Measurements from ENCODE around the gene COL4A3. TPM values are rescaled to one million over a fixed set of nuclear protein-coding genes. Genes with fewer than 3 reads are reported as not detected.

The COL4A3 gene
- total RNA-seq, 1 experiment from 2014 or later = 0.12 TPM

DNA sequence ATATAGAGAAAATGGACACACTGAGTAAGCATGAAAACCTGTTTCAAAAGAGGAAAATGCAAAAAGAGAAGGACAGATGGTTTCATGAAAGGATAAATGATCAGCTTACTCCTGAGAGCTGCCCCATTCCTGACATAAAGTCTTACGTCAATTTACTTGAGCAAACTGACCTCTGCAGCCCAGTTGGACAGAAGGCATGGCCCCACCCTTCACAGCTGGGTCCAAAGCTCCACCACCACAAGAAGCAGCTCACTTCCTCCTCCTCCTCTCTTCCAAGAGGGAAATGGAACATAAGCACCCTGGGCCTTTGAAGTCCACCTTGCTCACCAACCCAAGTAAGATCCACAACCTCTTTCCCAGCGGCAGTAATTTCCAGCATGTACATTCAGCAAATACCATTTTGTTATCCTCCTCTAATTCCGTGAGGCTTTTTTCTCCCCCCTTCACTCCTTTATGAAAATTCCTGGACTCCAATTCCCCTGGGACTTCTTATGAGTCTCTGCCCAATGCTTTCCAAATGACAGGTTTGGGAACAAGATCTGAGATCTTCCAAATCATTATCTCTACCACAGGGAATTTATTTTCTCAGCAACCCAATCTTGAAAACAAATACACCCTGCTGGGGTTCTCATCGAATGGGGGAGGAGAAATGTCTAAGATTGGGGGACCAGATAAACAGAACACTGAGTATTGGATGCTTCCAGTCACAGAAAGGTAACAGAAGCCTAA lies 10.5 kb upstream of the COL4A3 start:
- H3K27me3 Mint-ChIP-seq (ENCODE audit: insufficient read depth, unreplicated experiment) = peaks cover 26% of the 10 kb centered on the region
- TF ChIP-seq, protein P1, sequence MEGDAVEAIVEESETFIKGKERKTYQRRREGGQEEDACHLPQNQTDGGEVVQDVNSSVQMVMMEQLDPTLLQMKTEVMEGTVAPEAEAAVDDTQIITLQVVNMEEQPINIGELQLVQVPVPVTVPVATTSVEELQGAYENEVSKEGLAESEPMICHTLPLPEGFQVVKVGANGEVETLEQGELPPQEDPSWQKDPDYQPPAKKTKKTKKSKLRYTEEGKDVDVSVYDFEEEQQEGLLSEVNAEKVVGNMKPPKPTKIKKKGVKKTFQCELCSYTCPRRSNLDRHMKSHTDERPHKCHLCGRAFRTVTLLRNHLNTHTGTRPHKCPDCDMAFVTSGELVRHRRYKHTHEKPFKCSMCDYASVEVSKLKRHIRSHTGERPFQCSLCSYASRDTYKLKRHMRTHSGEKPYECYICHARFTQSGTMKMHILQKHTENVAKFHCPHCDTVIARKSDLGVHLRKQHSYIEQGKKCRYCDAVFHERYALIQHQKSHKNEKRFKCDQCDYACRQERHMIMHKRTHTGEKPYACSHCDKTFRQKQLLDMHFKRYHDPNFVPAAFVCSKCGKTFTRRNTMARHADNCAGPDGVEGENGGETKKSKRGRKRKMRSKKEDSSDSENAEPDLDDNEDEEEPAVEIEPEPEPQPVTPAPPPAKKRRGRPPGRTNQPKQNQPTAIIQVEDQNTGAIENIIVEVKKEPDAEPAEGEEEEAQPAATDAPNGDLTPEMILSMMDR (IDR thresholded peaks at IDR 0.05; ENCODE audit: unreplicated experiment) = no peak
- no peak overlapping the region for H3K27ac Mint-ChIP-seq (ENCODE audit: low read depth, unreplicated experiment)
- H3K4me3 Mint-ChIP-seq (ENCODE audit: unreplicated experiment) = no peak overlapping the region
- no peaks in the 10 kb centered on the region for H3K9me3 Mint-ChIP-seq (ENCODE audit: unreplicated experiment)
- intact Hi-C loops (cut with micrococcal nuclease) = no loop called here
- ChIA-PET POLR2A (interaction anchor here (1.5 kb wide), 1 partner anchor 9 kb away, joined by 3 read pairs; no protein-coding TSS in a partner anchor), CTCF (interaction anchor here (1.4 kb wide), 1 partner anchor 84 kb away, joined by 3 read pairs; no protein-coding TSS in a partner anchor)
- no peaks in the 10 kb centered on the region for H3K36me3 Mint-ChIP-seq (ENCODE audit: insufficient read depth, unreplicated experiment)
- no TSS peak for BruUV-seq (replicated peaks)
- DNase-seq (ENCODE audit: unreplicated experiment) = no peak
- peaks cover 6% of the 10 kb centered on the region for H3K4me1 Mint-ChIP-seq (ENCODE audit: insufficient read depth, unreplicated experiment)

DNA sequence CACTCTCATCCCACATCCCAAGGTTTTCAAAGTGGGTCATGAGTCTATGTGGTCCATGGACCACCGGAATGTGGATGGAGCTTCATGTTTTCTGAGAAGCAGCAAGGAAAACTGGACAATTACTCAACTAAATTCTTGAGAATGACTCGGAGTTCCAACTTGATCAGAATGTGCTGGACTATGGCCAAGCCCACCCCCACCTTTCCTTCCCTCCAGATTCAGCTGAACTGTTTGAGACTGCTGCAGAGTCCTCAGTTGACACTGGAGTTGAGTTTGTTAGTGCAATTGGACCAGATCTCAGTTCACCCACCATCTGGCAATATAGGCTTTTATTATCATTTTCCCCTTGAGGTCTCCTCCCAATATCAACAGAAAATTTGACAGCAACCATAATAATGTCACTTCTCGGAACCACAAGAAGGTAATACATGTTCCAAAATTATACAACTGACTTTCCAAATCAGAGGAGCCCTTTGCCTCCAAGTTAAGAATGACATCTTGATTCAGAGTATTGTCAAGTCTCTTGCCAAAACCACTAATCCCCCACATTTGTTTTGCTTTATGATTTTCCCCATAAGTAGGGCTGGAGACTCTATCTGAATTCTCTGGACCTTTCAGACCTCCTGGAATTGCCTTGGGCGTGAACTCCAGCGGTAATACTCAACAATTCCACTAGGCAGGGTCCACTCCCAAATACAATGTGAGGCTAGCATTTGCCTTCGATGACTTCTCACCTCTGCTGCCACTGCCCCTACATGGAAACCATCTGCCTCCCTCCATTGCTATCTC lies 9.2 kb upstream of the COL4A3 start:
- no TSS peak for BruUV-seq (replicated peaks)
- peaks cover 6% of the 10 kb centered on the region for H3K4me1 Mint-ChIP-seq (ENCODE audit: insufficient read depth, unreplicated experiment)
- POLR2A ChIA-PET = no interaction called here
- H3K36me3 Mint-ChIP-seq (ENCODE audit: insufficient read depth, unreplicated experiment) = no peaks in the 10 kb centered on the region
- TF ChIP-seq, protein P1 (IDR thresholded peaks at IDR 0.05; ENCODE audit: unreplicated experiment) = no peak
- no peak for DNase-seq (ENCODE audit: unreplicated experiment)
- no peak overlapping the region for H3K27ac Mint-ChIP-seq (ENCODE audit: low read depth, unreplicated experiment)
- H3K4me3 Mint-ChIP-seq (ENCODE audit: unreplicated experiment) = no peak overlapping the region
- peaks cover 39% of the 10 kb centered on the region for H3K27me3 Mint-ChIP-seq (ENCODE audit: insufficient read depth, unreplicated experiment)
- CTCF ChIA-PET = interaction anchor here (0.6 to 1.4 kb wide), 3 partner anchors 19 to 83 kb away, joined by 3 to 4 read pairs (median 4); no protein-coding TSS in a partner anchor
- H3K9me3 Mint-ChIP-seq (ENCODE audit: unreplicated experiment) = no peaks in the 10 kb centered on the region
- intact Hi-C loops (cut with micrococcal nuclease) = no loop called here

DNA sequence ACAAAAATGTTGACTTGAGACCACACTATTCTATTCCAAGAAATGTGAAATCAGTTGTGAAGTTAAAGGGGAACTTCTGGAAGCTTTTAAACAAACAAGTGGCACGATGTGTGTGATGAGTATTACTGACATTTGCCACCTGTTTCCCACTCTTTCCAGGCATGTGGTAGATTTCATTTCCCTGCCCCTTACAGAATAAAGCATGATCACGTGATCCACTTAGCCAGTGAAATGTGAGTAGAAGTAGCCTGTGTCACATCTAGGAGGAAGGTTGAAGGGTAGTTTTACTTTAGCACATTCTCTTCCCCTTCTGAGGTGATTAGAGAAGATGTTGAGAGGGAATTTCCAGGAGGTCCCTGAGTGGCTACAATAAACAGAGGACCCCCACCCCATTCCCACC lies 4.3 kb upstream of the COL4A3 start:
- no TSS peak for BruUV-seq (replicated peaks)
- TF ChIP-seq, protein P1 (IDR thresholded peaks at IDR 0.05; ENCODE audit: unreplicated experiment) = no peak
- no peak overlapping the region for H3K27ac Mint-ChIP-seq (ENCODE audit: low read depth, unreplicated experiment)
- CTCF ChIA-PET = interaction anchor here (0.6 to 1.0 kb wide), 2 partner anchors 28 to 78 kb away, joined by 3 to 4 read pairs; no protein-coding TSS in a partner anchor
- H3K4me3 Mint-ChIP-seq (ENCODE audit: unreplicated experiment) = no peak overlapping the region
- intact Hi-C loops (cut with micrococcal nuclease) = no loop called here
- H3K9me3 Mint-ChIP-seq (ENCODE audit: unreplicated experiment) = no peaks in the 10 kb centered on the region
- H3K36me3 Mint-ChIP-seq (ENCODE audit: insufficient read depth, unreplicated experiment) = no peaks in the 10 kb centered on the region
- H3K4me1 Mint-ChIP-seq (ENCODE audit: insufficient read depth, unreplicated experiment) = no peaks in the 10 kb centered on the region
- POLR2A ChIA-PET = no interaction called here
- peaks cover 51% of the 10 kb centered on the region for H3K27me3 Mint-ChIP-seq (ENCODE audit: insufficient read depth, unreplicated experiment)
- DNase-seq (ENCODE audit: unreplicated experiment) = no peak

DNA sequence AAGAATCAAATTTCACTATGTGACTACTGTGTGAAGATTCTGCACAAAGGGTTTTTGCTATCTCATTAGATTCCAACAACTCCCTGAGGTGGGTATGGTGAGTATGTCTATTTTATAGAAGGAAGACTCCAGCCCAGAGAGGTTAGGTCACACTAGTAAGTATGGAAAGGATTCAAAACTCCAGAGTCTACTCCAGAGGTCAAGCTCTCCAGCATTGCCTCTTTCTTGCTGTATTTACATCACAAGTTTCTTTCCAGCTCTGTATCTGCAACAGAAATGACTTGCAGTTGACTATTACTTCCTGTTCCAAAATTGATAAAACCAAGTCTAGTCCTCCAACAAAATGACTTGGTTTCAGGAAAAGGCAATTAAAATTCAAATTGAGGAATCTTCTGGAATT lies 2.5 kb upstream of the COL4A3 start:
- ChIA-PET POLR2A (interaction anchor here (1.0 kb wide), 1 partner anchor 9 kb away, joined by 3 read pairs; no protein-coding TSS in a partner anchor), CTCF (interaction anchor here (3.5 kb wide), 1 partner anchor 76 kb away, joined by 15 read pairs; no protein-coding TSS in a partner anchor)
- Mint-ChIP-seq H3K36me3 (ENCODE audit: insufficient read depth, unreplicated experiment) (no peaks in the 10 kb centered on the region), H3K4me1 (ENCODE audit: insufficient read depth, unreplicated experiment) (no peaks in the 10 kb centered on the region), H3K27me3 (ENCODE audit: insufficient read depth, unreplicated experiment) (peaks cover 52% of the 10 kb centered on the region), H3K27ac (ENCODE audit: low read depth, unreplicated experiment) (no peak overlapping the region), H3K4me3 (ENCODE audit: unreplicated experiment) (no peak overlapping the region), H3K9me3 (ENCODE audit: unreplicated experiment) (peaks cover 6% of the 10 kb centered on the region)
- no TSS peak for BruUV-seq (replicated peaks)
- TF ChIP-seq, protein P1 (IDR thresholded peaks at IDR 0.05; ENCODE audit: unreplicated experiment) = no peak
- DNase-seq (ENCODE audit: unreplicated experiment) = no peak
- intact Hi-C loops (cut with micrococcal nuclease) = no loop called here

Data from MCF 10A (cell line).